IMR-90 (cell line): ENCODE data around the gene GAPT. TPM values are rescaled to one million over a fixed set of nuclear protein-coding genes. Genes with fewer than 3 reads are reported as not detected.

Experiments
- ATAC-seq: fragments of 200-7000 bp; cut with Tn5 transposase; 2 replicates; pipeline ENCODE4 v1.9.1; 2020; ENCODE audit warnings: low read depth, mild to moderate bottlenecking, moderate library complexity
- BruUV-seq: library from RNA; stranded (reverse); fragments of 400-500 nt; replicated peaks from 2 replicates; lab custom pipeline; 2021; lab: Mats Ljungman, UMichigan
- CTCF ChIA-PET: fragments of 300-600 bp; formaldehyde crosslinking; extraction: SDS; loops from one replicate; lab custom pipeline; 2021; ENCODE audit warnings: antibody characterized with exemption; lab: Yijun Ruan, JAX
- POLR2A ChIA-PET: fragments of 300-600 bp; sonication (Branson Sonifier 250); formaldehyde crosslinking; loops from one replicate; lab custom pipeline; 2022; ENCODE audit warnings: antibody characterized with exemption; ENCODE audit not compliant: unreplicated experiment; lab: Charles Lee
- DNase-seq: peaks from one replicate; pipeline ENCODE4 v3.0.0; 2013
- H2AFZ ChIP-seq: replicated peaks from 2 replicates; pipeline ENCODE3; 2013; ENCODE audit warnings: low read length, mild to moderate bottlenecking; ENCODE audit not compliant: poor library complexity
- H2AK5ac ChIP-seq: 2 replicates; pipeline ENCODE4 v1.6.1; 2013; ENCODE audit warnings: low read depth, low read length, inconsistent platforms
- H2AK9ac ChIP-seq: replicated peaks from 2 replicates; pipeline ENCODE3; 2013; ENCODE audit warnings: mild to moderate bottlenecking, low read depth, low read length, moderate library complexity; ENCODE audit not compliant: poor library complexity
- H2BK120ac ChIP-seq: 2 replicates; pipeline ENCODE4 v1.6.1; 2013; ENCODE audit warnings: low read depth, low read length, inconsistent platforms
- H2BK15ac ChIP-seq: 3 replicates; pipeline ENCODE4 v1.6.1; 2013; ENCODE audit warnings: low read depth, low read length, inconsistent platforms
- H2BK20ac ChIP-seq: 2 replicates; pipeline ENCODE4 v1.6.1; 2013; ENCODE audit warnings: low read depth, mild to moderate bottlenecking, inconsistent platforms, low read length, moderate library complexity
- H2BK5ac ChIP-seq: 2 replicates; pipeline ENCODE4 v1.6.1; 2013; ENCODE audit warnings: mild to moderate bottlenecking, low read depth, low read length, inconsistent platforms; ENCODE audit not compliant: poor library complexity, severe bottlenecking
- H3K14ac ChIP-seq: replicated peaks from 2 replicates; pipeline ENCODE4 v1.6.1; 2013; ENCODE audit warnings: low read depth, low read length, inconsistent platforms
- H3K18ac ChIP-seq: 2 replicates; pipeline ENCODE4 v1.6.1; 2013; ENCODE audit warnings: low read depth, low read length, control low read depth
- H3K23ac ChIP-seq: 2 replicates; pipeline ENCODE4 v1.6.1; 2013; ENCODE audit warnings: low read depth, low read length, inconsistent platforms
- H3K27ac ChIP-seq: 2 replicates; pipeline ENCODE4 v1.5.1; 2013; ENCODE audit warnings: mild to moderate bottlenecking, control low read depth, low read length; ENCODE audit not compliant: insufficient read depth
- H3K27me3 ChIP-seq: 2 replicates; pipeline ENCODE4 v1.6.1; 2013; ENCODE audit warnings: low read length; ENCODE audit not compliant: control insufficient read depth, insufficient read depth
- H3K36me3 ChIP-seq: 2 replicates; pipeline ENCODE4 v1.6.1; 2013; ENCODE audit warnings: low read length, mixed read lengths; ENCODE audit not compliant: control insufficient read depth, insufficient read depth
- H3K4ac ChIP-seq: 2 replicates; pipeline ENCODE4 v1.6.1; 2013; ENCODE audit warnings: low read depth, low read length, inconsistent platforms
- H3K4me1 ChIP-seq: 2 replicates; pipeline ENCODE4 v1.6.1; 2013; ENCODE audit warnings: low read length, mixed read lengths; ENCODE audit not compliant: control insufficient read depth, insufficient read depth
- H3K4me2 ChIP-seq: 2 replicates; pipeline ENCODE4 v1.6.1; 2013; ENCODE audit warnings: low read depth, mild to moderate bottlenecking, control low read depth, low read length, moderate library complexity
- H3K4me3 ChIP-seq: 2 replicates; pipeline ENCODE4 v1.5.1; 2013; ENCODE audit warnings: low read depth, mild to moderate bottlenecking, control low read depth, low read length, moderate library complexity; ENCODE audit not compliant: insufficient read depth
- H3K56ac ChIP-seq: 2 replicates; pipeline ENCODE4 v1.6.1; 2013; ENCODE audit warnings: low read length, inconsistent platforms; ENCODE audit not compliant: insufficient read depth; ENCODE audit errors: extremely low read depth
- H3K79me1 ChIP-seq, 2 experiments: 2 replicates each; pipeline ENCODE4 v1.6.1; 2013; ENCODE audit warnings: low read length in 2 of 2, inconsistent platforms in 1 of 2, low read depth in 1 of 2
- H3K9ac ChIP-seq: 2 replicates; pipeline ENCODE4 v1.6.1; 2013; ENCODE audit warnings: low read depth, low read length, control low read depth
- H3K9me1 ChIP-seq: 2 replicates; pipeline ENCODE4 v1.6.1; 2013; ENCODE audit warnings: low read length, inconsistent platforms; ENCODE audit not compliant: insufficient read depth
- H3K9me3 ChIP-seq: 2 replicates; pipeline ENCODE4 v1.6.1; 2013; ENCODE audit warnings: low read length; ENCODE audit not compliant: control insufficient read depth, insufficient read depth
- H4K20me1 ChIP-seq: 2 replicates; pipeline ENCODE4 v1.6.1; 2013; ENCODE audit warnings: low read length, inconsistent platforms; ENCODE audit not compliant: insufficient read depth
- H4K5ac ChIP-seq: 2 replicates; pipeline ENCODE4 v1.6.1; 2013; ENCODE audit warnings: mild to moderate bottlenecking, low read depth, low read length, control low read depth
- H4K8ac ChIP-seq, 2 experiments: 2 replicates each; pipeline ENCODE4 v1.6.1; 2013; ENCODE audit warnings: low read depth in 2 of 2, low read length in 2 of 2, control low read depth in 1 of 2, inconsistent platforms in 1 of 2
- H4K91ac ChIP-seq: 2 replicates; pipeline ENCODE4 v1.6.1; 2013; ENCODE audit warnings: low read depth, low read length, inconsistent platforms; ENCODE audit not compliant: insufficient read depth
- BHLHE40 ChIP-seq: fragments of 150-350 bp; IDR thresholded peaks from 2 replicates; pipeline ENCODE4 v1.6.1; 2016; ENCODE audit warnings: mild to moderate bottlenecking, low read depth, low read length
- CEBPB ChIP-seq: IDR thresholded peaks from 2 replicates; pipeline ENCODE4 v1.6.1; 2012; ENCODE audit warnings: low read depth, low read length, improper control_type of control experiment
- MAZ ChIP-seq: IDR thresholded peaks from 2 replicates; pipeline ENCODE4 v1.6.1; 2012; ENCODE audit warnings: low read depth, mild to moderate bottlenecking, low read length, improper control_type of control experiment, moderate library complexity, borderline replicate concordance
- RCOR1 ChIP-seq: IDR thresholded peaks from 2 replicates; pipeline ENCODE4 v1.6.1; 2012; ENCODE audit warnings: mild to moderate bottlenecking, low read length, improper control_type of control experiment; ENCODE audit not compliant: insufficient replicate concordance
- whole genome bisulfite sequencing, 2 experiments: methylation state at CpG; one replicate each; pipeline versions ENCODE4 v1.1.5 to v1.1.7; 2013; ENCODE audit warnings: missing lambda C conversion rate in 2 of 2; ENCODE audit not compliant: insufficient read length in 1 of 2; ENCODE audit errors: extremely low coverage in 2 of 2; 5-methylcytosine and 5-hydroxymethylcytosine counted together
- dilution Hi-C: fragments of 300-500 bp; cut with HindIII; formaldehyde crosslinking; loops from one replicate; pipeline ENCODE4 v1.14.3; 2018; ENCODE audit warnings: low sequenced_read_pairs; ENCODE audit not compliant: unreplicated experiment
- in situ Hi-C: fragments of 300-500 bp; cut with MboI; formaldehyde crosslinking; loops from 3 replicates; pipeline ENCODE4 v1.14.3; 2019; ENCODE audit warnings: low sequenced_read_pairs, inconsistent platforms, mixed read lengths
- intact Hi-C: fragments of 100-400 bp; cut with micrococcal nuclease; formaldehyde crosslinking; loops from 2 replicates; pipeline ENCODE4 v1.10.0; 2022
- polyA plus RNA-seq, 3 experiments: library from polyadenylated mRNA; depleted of rRNA; stranded (reverse); fragments of >200 nt; gene quantifications; 2 replicates each; pipeline ENCODE4 v1.2.3, GENCODE V29; 2012; ENCODE audit warnings: low replicate concordance in 1 of 3
- total RNA-seq: library from RNA; depleted of rRNA; stranded (reverse); fragments of >200 nt; gene quantifications from 2 replicates; pipeline ENCODE4 v1.2.3, GENCODE V29; 2012

Gene GAPT
- total and polyA plus RNA-seq, 2 of the 4 experiments (the other 2 are of a cell fraction), result not detected

- H2BK15ac ChIP-seq, result no peak overlapping the region
- H3K27ac ChIP-seq, result no peak overlapping the region
- H3K4me1 ChIP-seq, result peaks cover 2% of the 10 kb centered on the region; the same call in 1 of the 2 replicates
- H2AK5ac ChIP-seq, result no peak overlapping the region
- no peak overlapping the region for H2AK9ac ChIP-seq
- intact Hi-C loops, result no loop called here
- CTCF ChIA-PET, result interaction anchor here (0.6 kb wide), 1 partner anchor 193 kb away, joined by 3 read pairs; no protein-coding TSS in a partner anchor
- H2AFZ ChIP-seq, result no peak overlapping the region
- no peak overlapping the region for H3K4ac ChIP-seq
- ATAC-seq (no peak), DNase-seq (no peak)
- H3K4me3 ChIP-seq, result no peak overlapping the region; the same call in 1 of the 2 replicates
- H3K27me3 ChIP-seq, result no peaks in the 10 kb centered on the region
- POLR2A ChIA-PET, result no interaction called here
- in situ Hi-C loops, result loop anchor here (5.0 to 25.0 kb wide), 3 partner anchors 562 to 1542 kb away; partner anchors contain the start of gene SETD9
- H3K4me2 ChIP-seq, result peak overlapping the region; percentile 60; the same call in 1 of the 2 replicates
- no TSS peak for BruUV-seq
- dilution Hi-C loops, result no loop called here
- no peak overlapping the region for H4K91ac ChIP-seq
- no peaks in the 10 kb centered on the region for H3K9me3 ChIP-seq
- no peak overlapping the region for H3K18ac ChIP-seq
- no peak overlapping the region for H3K56ac ChIP-seq
- no peak for TF ChIP-seq CEBPB
- TF ChIP-seq BHLHE40, result no peak
- no peak for TF ChIP-seq RCOR1
- no peak for TF ChIP-seq MAZ
- H2BK5ac ChIP-seq, result no peak overlapping the region
- 0 out of 2 replicates have a peak overlapping the region, but pooled peaks have one; percentile 16 for H3K14ac ChIP-seq
- H3K36me3 ChIP-seq, result peaks cover 58% of the 10 kb centered on the region
- H4K20me1 ChIP-seq, result peaks cover 55% of the 10 kb centered on the region
- H4K8ac ChIP-seq, result no peak overlapping the region
- H3K23ac ChIP-seq, result no peak overlapping the region
- no peak overlapping the region for H2BK20ac ChIP-seq
- no peak overlapping the region for H2BK120ac ChIP-seq
- no CpG with 5 or more reads among the region's 1 CpG for WGBS, 2 experiments
- H4K5ac ChIP-seq, result no peak overlapping the region
- H3K9me1 ChIP-seq, result peaks cover 5% of the 10 kb centered on the region; the same call in 1 of the 2 replicates
- peaks cover 25 to 44% of the 10 kb centered on the region in 2 experiments for H3K79me1 ChIP-seq
- H3K9ac ChIP-seq, result 0 out of 2 replicates have a peak overlapping the region, but pooled peaks have one; percentile 29
Observed at GRCh38 chr5:58454025-58454424, 37.2 kb upstream of the GAPT start.
